LNCAP (cell line): ENCODE measurements around the gene CCDC141.

Source experiments
- TF ChIP-seq, protein P1 (sequence below): fragments of 450-650 bp; IDR thresholded peaks from 2 replicates; pipeline ENCODE4 v1.5.1; 2017; ENCODE audit warnings: mild to moderate bottlenecking

Gene CCDC141

DNA sequence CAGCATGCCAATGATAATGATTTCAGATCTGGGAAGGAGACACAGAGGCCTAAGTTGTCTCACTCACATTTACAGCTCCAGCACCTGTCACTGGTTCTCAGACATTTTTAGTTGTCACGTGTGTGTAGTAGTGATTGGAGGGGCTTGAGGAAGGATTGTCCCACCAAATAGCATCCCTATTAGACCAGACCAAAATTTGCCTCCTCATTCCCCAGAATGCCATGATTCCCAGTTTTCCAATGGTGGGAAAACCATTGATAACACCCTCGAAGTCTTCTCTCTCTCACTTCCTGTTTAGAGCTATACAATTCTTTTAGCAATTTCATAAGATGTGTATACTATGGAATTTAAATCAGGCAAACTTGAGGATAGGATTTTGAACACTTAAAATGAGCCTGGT is 52.5 kb downstream of the CCDC141 start:
- TF ChIP-seq, protein P1, sequence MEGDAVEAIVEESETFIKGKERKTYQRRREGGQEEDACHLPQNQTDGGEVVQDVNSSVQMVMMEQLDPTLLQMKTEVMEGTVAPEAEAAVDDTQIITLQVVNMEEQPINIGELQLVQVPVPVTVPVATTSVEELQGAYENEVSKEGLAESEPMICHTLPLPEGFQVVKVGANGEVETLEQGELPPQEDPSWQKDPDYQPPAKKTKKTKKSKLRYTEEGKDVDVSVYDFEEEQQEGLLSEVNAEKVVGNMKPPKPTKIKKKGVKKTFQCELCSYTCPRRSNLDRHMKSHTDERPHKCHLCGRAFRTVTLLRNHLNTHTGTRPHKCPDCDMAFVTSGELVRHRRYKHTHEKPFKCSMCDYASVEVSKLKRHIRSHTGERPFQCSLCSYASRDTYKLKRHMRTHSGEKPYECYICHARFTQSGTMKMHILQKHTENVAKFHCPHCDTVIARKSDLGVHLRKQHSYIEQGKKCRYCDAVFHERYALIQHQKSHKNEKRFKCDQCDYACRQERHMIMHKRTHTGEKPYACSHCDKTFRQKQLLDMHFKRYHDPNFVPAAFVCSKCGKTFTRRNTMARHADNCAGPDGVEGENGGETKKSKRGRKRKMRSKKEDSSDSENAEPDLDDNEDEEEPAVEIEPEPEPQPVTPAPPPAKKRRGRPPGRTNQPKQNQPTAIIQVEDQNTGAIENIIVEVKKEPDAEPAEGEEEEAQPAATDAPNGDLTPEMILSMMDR: no peak

GRCh38 chr2:178997067-178997466 is 52.9 kb downstream of the CCDC141 start:
- TF ChIP-seq, protein P1: no peak

- TF ChIP-seq, protein P1: no peak
Measured at GRCh38 chr2:178994264-178994663, 55.7 kb downstream of the CCDC141 start.

DNA sequence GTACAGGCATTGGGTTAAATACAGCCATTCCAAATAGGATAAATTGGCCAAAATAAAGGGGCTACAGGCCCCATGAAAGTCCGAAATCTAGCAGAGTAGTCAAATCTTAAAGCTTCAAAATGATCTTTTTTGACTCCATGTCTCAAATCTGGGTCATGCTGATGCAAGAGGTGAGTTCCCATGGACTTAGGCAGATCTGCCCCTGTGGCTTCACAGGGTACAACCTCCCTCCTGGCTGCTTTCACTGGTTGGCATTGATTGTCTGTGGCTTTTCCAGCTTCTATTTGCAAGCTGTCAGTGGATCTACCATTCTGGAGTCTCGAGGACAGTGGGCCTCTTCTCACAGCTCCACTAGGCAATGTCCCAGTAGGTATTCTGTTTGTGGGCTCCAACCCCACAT is 56.1 kb downstream of the CCDC141 start:
- TF ChIP-seq, protein P1: no peak

DNA sequence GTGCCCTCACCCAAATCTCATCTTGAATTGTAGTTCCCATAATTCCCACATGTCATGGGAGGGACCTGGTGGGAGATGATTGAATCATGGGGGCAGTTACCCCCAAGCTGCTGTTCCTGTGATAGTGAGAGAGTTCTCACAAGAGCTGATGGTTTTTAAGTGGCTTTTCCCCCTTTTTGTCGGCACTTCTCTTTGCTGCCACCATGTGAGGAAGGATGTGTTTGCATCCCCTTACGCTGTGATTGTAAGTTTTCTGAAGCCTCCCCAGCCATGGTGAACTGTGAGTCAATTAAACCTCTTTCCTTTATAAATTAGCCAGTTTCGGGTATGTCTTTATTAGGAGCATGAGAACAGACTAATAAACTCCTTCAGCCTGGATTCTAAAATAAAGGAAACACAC is 57.2 kb downstream of the CCDC141 start:
- TF ChIP-seq, protein P1: peak; percentile 38

- TF ChIP-seq, protein P1: no peak
Measured at GRCh38 chr2:178990533-178991241, 59.2 kb downstream of the CCDC141 start.

DNA sequence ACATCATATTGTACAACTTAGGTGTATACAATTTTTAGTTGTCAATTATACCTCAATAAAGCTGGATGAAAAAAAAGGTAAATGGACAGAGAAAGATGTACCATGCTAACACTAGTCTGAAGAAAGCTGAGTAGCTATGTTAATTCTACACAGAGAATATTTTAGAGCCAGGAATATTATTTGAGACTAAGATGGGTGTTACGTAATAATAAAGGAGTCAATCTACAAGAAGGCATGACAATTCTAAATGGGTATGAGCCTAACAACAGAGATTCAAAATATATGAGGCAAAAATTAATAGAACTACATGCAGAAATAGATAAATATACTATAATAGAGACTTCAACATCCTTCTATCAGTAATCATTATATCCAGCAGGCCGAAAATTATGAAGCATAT is 69.1 kb downstream of the CCDC141 start:
- TF ChIP-seq, protein P1: no peak

GRCh38 chr2:178978667-178979066 is 71.3 kb downstream of the CCDC141 start:
- TF ChIP-seq, protein P1: no peak
